WTC11 (cell line): ENCODE results near the gene SNAPC5.

Source experiments
- AFF4 ChIP-seq: sonication (generic); formaldehyde crosslinking; IDR thresholded peaks from 2 replicates; pipeline ENCODE4 v1.8.1; 2023; ENCODE audit warnings: mild to moderate bottlenecking, missing genetic modification reagents, borderline replicate concordance
- E2F5 ChIP-seq: sonication (generic); formaldehyde crosslinking; IDR thresholded peaks from 2 replicates; pipeline ENCODE4 v1.8.1; 2022; ENCODE audit warnings: mild to moderate bottlenecking, moderate library complexity, missing genetic modification reagents
- ELF4 ChIP-seq: sonication (generic); formaldehyde crosslinking; IDR thresholded peaks from 2 replicates; pipeline ENCODE4 v1.8.1; 2022; ENCODE audit warnings: low read depth, mild to moderate bottlenecking, moderate library complexity, missing genetic modification reagents
- ETV6 ChIP-seq: sonication (generic); formaldehyde crosslinking; IDR thresholded peaks from 2 replicates; pipeline ENCODE4 v1.8.1; 2022; ENCODE audit warnings: mild to moderate bottlenecking, missing genetic modification reagents
- PRRX2 ChIP-seq: fragments of 250-450 bp; sonication (Bioruptor Pico); IDR thresholded peaks from 2 replicates; pipeline ENCODE4 v1.8.0; 2021; ENCODE audit warnings: mild to moderate bottlenecking
- TEAD4 ChIP-seq: sonication (generic); formaldehyde crosslinking; IDR thresholded peaks from 2 replicates; pipeline ENCODE4 v1.8.0; 2022; ENCODE audit warnings: mild to moderate bottlenecking, missing genetic modification reagents
- USF2 ChIP-seq: sonication (generic); formaldehyde crosslinking; IDR thresholded peaks from 2 replicates; pipeline ENCODE4 v1.8.1; 2023; ENCODE audit warnings: mild to moderate bottlenecking, missing genetic modification reagents, moderate library complexity
- ZNF232 ChIP-seq: sonication (generic); formaldehyde crosslinking; IDR thresholded peaks from 2 replicates; pipeline ENCODE4 v1.8.0; 2022; ENCODE audit warnings: mild to moderate bottlenecking, missing genetic modification reagents
- ZNF317 ChIP-seq: sonication (generic); formaldehyde crosslinking; IDR thresholded peaks from 2 replicates; pipeline ENCODE4 v1.8.1; 2023; ENCODE audit warnings: low read depth, mild to moderate bottlenecking, moderate library complexity, missing genetic modification reagents, borderline replicate concordance
- TF ChIP-seq, protein P1 (sequence below): fragments of 200-600 bp; IDR thresholded peaks from 2 replicates; pipeline ENCODE4 v1.8.0; 2022; ENCODE audit warnings: antibody characterized with exemption
- TF ChIP-seq, protein P2 (sequence below): sonication (generic); formaldehyde crosslinking; IDR thresholded peaks from 2 replicates; pipeline ENCODE4 v1.8.0; 2022; ENCODE audit warnings: missing genetic modification reagents

DNA sequence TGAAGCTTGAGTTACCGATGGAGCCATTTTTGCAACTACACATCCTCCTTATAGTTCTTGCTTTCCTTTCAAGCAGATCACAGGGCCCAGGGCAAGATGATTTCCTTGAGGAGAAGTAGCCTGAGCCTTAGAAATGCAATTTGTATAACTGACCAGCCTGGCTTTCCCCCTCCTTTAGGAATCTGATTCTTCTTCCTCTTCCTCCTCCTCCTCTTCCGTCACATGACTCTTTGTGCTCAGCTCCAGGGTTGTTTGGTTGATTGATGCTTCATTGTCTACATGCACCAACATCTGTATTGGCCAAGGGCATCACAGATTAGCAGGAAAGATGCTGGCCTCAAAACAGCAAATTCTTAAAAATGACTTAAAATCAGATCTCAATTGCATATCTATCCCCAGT is 3.3 kb downstream of the SNAPC5 start:
- no peak for TF ChIP-seq PRRX2 (CRISPR knock-in tag)
- TF ChIP-seq ZNF317 (CRISPR knock-in tag) = no peak
- no peak for TF ChIP-seq TEAD4
- TF ChIP-seq ELF4 (CRISPR knock-in tag) = no peak
- TF ChIP-seq E2F5 = no peak
- TF ChIP-seq, protein P1, sequence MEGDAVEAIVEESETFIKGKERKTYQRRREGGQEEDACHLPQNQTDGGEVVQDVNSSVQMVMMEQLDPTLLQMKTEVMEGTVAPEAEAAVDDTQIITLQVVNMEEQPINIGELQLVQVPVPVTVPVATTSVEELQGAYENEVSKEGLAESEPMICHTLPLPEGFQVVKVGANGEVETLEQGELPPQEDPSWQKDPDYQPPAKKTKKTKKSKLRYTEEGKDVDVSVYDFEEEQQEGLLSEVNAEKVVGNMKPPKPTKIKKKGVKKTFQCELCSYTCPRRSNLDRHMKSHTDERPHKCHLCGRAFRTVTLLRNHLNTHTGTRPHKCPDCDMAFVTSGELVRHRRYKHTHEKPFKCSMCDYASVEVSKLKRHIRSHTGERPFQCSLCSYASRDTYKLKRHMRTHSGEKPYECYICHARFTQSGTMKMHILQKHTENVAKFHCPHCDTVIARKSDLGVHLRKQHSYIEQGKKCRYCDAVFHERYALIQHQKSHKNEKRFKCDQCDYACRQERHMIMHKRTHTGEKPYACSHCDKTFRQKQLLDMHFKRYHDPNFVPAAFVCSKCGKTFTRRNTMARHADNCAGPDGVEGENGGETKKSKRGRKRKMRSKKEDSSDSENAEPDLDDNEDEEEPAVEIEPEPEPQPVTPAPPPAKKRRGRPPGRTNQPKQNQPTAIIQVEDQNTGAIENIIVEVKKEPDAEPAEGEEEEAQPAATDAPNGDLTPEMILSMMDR = no peak
- no peak for TF ChIP-seq ZNF232 (CRISPR knock-in tag)
- TF ChIP-seq, protein P2, sequence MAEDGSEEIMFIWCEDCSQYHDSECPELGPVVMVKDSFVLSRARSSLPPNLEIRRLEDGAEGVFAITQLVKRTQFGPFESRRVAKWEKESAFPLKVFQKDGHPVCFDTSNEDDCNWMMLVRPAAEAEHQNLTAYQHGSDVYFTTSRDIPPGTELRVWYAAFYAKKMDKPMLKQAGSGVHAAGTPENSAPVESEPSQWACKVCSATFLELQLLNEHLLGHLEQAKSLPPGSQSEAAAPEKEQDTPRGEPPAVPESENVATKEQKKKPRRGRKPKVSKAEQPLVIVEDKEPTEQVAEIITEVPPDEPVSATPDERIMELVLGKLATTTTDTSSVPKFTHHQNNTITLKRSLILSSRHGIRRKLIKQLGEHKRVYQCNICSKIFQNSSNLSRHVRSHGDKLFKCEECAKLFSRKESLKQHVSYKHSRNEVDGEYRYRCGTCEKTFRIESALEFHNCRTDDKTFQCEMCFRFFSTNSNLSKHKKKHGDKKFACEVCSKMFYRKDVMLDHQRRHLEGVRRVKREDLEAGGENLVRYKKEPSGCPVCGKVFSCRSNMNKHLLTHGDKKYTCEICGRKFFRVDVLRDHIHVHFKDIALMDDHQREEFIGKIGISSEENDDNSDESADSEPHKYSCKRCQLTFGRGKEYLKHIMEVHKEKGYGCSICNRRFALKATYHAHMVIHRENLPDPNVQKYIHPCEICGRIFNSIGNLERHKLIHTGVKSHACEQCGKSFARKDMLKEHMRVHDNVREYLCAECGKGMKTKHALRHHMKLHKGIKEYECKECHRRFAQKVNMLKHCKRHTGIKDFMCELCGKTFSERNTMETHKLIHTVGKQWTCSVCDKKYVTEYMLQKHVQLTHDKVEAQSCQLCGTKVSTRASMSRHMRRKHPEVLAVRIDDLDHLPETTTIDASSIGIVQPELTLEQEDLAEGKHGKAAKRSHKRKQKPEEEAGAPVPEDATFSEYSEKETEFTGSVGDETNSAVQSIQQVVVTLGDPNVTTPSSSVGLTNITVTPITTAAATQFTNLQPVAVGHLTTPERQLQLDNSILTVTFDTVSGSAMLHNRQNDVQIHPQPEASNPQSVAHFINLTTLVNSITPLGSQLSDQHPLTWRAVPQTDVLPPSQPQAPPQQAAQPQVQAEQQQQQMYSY = no peak
- TF ChIP-seq ETV6 (CRISPR knock-in tag) = no peak
- TF ChIP-seq AFF4 (CRISPR knock-in tag) = no peak
- peak; percentile 41 for TF ChIP-seq USF2 (CRISPR knock-in tag)
